Heart left ventricle (tissue), 13 donors: Measurements from ENCODE around the gene TMTC3.

Experiments used
- POLR2A ChIP-seq, 2 donors: fragments of 450-650 bp; IDR thresholded peaks; one replicate each; pipeline ENCODE4 v1.6.1; 2017; ENCODE audit warnings: antibody characterized with exemption in 2 of 2, mild to moderate bottlenecking in 2 of 2, moderate library complexity in 2 of 2
- TF ChIP-seq, protein P1 (sequence below), 12 donors: fragments of 200-600 bp; sonication (generic) in 4 of 12; IDR thresholded peaks; one replicate each; pipeline versions ENCODE4 v1.5.0 to v1.8.0; 2018 to 2022; ENCODE audit warnings: antibody characterized with exemption in 12 of 12, mild to moderate bottlenecking in 5 of 12
- donor health status: ischemic (EF 13 %, LVEDD 7.1; RV severe dilation, severe dysfunction).
- donor health status: DM: no; HTN: yes; CAD: no.
- donor health status: DM: no; HTN: no; CAD: no.
- donor health status: ischemic (EF 25% LVEDD 6.9; RV normal size, moderate dysfunction).
- donor health status: ischemic (EF 25% LVEDD 5.7; RV mildly dilated, moderate dysfunction).
- donor health status: ischemic (EF 35%, LVEDD 5.7; RV mildly dilated, moderate dysfunction).
- donor health status: nonischemic (EF 11% LVEDD 7.7; RV severe dilation, severe dysfunction).
- donor health status: DM: yes; HTN: yes; CAD: no.
- donor health status: PGD.
- donor health status: ischemic (EF 29% LVEDD 5.4; RV normal size, mild dysfunction).
- donor health status: nonischemic (EF 23%, LVEDD 6.1; RV moderate dilation, normal function).

DNA sequence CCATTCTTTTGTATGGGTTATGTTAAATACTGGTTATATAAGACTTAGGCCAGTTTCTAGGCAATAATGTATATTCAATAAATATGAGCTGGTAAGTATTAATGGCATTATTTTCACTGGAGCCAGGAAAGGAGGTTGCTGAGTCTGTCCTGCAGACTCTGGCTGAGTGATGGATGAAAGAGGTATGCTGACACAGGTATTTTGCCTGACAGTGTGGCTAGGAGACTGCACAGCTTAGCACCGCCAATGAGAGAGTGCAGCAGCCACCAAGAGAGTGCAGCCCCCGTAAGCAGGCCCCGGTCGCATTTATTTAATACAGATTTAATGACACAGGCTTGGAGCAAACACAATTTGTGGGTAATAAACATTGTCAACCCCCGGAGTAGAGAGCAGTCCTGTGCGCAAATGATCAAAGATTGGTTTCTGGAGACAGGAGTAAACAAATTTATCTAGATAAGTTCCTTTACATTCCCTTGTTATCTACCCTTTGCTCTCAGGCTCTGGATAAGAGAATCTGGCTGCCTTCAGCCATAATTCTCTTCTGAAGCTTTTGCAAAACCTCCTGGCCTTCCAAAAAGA, 37.4 kb downstream of the TMTC3 start:
- TF ChIP-seq, protein P1, sequence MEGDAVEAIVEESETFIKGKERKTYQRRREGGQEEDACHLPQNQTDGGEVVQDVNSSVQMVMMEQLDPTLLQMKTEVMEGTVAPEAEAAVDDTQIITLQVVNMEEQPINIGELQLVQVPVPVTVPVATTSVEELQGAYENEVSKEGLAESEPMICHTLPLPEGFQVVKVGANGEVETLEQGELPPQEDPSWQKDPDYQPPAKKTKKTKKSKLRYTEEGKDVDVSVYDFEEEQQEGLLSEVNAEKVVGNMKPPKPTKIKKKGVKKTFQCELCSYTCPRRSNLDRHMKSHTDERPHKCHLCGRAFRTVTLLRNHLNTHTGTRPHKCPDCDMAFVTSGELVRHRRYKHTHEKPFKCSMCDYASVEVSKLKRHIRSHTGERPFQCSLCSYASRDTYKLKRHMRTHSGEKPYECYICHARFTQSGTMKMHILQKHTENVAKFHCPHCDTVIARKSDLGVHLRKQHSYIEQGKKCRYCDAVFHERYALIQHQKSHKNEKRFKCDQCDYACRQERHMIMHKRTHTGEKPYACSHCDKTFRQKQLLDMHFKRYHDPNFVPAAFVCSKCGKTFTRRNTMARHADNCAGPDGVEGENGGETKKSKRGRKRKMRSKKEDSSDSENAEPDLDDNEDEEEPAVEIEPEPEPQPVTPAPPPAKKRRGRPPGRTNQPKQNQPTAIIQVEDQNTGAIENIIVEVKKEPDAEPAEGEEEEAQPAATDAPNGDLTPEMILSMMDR (IDR thresholded peaks at IDR 0.05): no peak
- no peak for TF ChIP-seq POLR2A (IDR thresholded peaks at IDR 0.05)
